Fibroblast of skin of right quadriceps (primary cell): Measurements from ENCODE around the gene PDS5A.
A peak's percentile ranks its signal among the peaks of the same experiment; 100 is the strongest.
"Not testable (repeated sequence)": the region's sequence is repeated elsewhere in the genome, so short reads cannot be mapped to it uniquely, and the experiment has no call there.

ENCODE experiments used
- DNase-seq: peaks from one replicate; pipeline ENCODE4 v3.0.0-alpha.2; 2013

PDS5A gene, protein sequence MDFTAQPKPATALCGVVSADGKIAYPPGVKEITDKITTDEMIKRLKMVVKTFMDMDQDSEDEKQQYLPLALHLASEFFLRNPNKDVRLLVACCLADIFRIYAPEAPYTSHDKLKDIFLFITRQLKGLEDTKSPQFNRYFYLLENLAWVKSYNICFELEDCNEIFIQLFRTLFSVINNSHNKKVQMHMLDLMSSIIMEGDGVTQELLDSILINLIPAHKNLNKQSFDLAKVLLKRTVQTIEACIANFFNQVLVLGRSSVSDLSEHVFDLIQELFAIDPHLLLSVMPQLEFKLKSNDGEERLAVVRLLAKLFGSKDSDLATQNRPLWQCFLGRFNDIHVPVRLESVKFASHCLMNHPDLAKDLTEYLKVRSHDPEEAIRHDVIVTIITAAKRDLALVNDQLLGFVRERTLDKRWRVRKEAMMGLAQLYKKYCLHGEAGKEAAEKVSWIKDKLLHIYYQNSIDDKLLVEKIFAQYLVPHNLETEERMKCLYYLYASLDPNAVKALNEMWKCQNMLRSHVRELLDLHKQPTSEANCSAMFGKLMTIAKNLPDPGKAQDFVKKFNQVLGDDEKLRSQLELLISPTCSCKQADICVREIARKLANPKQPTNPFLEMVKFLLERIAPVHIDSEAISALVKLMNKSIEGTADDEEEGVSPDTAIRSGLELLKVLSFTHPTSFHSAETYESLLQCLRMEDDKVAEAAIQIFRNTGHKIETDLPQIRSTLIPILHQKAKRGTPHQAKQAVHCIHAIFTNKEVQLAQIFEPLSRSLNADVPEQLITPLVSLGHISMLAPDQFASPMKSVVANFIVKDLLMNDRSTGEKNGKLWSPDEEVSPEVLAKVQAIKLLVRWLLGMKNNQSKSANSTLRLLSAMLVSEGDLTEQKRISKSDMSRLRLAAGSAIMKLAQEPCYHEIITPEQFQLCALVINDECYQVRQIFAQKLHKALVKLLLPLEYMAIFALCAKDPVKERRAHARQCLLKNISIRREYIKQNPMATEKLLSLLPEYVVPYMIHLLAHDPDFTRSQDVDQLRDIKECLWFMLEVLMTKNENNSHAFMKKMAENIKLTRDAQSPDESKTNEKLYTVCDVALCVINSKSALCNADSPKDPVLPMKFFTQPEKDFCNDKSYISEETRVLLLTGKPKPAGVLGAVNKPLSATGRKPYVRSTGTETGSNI (N-terminal part only)

DNA sequence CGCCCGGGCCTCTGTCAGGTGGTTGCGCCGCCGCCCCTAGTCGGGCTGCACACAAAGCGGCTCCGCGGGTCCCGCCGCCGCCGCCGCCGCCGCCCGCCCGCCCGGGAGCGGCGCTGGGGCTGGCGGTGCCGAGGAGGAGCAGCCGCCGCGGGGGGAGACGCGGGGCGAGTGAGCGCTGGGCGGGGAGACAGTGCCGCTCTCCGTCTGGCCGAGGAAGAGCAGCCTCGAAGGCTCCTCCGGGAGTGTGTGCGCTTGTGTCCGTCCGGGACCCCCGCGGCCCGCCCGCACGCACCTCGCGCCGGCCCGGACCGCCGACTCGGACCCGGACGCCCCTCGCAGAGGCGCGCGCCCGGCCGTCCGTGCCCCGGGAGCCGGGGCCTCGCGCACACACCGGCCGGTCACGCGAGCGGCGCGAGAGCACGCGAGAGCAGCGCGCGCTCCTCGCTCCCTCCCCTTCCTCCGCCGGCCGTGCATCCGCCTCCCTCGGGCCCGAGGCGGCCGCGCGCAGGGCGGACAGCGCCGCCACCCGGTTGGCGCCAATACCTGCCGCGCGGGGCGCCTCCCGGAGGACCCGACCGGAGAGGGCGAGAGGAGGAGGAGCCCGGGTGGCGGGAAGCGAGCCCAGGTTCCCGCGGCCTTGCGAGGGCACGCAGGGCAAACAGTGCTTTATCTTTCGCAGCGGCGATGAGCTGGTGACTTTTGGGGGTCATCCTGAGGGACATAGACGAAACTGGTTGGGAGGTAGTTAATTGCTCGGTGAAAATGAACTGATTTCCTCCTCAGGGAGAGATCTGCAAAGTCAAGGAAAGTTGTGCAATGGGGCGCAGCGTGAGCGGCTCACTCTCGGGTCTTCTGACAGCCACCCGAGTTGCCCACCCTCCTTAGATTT lies at the start of gene PDS5A:
Gene PDS5A (minus strand): TSS at position 423 of the 889 bp plus-strand sequence. CDS start 1,334 bp downstream, outside the sequence.
- DNase-seq, result peak; percentile 91

DNA sequence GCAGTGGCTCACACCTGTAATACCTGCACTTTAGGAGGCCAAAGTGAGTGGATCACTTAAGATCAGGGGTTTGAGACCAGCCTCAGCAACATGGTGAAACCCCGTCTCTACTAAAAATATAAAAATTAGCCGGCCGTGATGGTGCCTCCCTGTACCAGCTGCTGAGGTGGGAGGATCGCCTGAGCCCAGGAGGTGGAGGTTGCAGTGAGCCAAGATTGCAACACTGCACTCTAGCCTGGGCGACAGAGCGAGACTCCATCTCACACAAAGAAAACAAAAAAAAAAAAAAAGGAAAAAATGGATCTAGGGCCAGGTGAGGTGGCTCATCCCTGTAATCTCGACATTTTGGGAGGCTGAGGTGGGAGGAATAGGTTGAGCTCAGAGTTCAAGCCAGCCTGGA lies 46.3 kb upstream of the PDS5A start:
- not testable (repeated sequence) for DNase-seq

DNA sequence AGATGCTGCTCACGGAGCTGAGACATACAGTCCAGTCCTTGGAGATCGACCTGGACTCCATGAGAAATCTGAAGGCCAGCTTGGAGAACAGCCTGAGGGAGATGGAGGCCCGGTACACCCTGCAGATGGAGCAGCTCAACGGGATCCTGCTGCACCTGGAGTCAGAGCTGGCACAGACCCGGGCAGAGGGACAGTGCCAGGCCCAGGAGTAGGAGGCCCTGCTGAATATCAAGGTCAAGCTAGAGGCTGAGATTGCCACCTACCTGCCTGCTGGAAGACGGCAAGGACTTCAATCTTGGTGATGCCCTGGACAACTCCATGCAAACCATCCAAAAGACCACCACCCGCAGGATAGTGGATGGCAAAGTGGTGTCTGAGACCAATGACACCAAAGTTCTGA lies 43.4 kb upstream of the PDS5A start:
- DNase-seq, result not testable (repeated sequence)

DNA sequence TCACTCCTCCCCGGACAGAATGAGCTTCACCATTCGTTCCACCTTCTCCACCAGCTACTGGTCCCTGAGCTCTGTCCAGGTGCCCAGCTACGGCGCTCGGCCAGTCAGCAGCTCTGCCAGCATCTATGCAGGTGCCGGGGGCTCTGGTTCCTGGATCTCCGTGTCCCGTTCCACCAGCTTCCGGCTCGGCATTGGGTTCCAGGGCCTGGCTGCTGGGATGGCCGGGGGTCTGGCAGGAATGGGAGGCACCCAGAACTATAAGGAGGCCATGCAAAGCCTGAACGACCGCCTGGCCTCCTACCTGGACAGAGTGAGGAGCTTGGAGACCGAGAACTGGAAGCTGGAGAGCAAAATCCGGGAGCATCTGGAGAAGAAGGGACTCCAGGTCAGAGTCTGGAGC lies 42.5 kb upstream of the PDS5A start:
- DNase-seq, result no peak

DNA sequence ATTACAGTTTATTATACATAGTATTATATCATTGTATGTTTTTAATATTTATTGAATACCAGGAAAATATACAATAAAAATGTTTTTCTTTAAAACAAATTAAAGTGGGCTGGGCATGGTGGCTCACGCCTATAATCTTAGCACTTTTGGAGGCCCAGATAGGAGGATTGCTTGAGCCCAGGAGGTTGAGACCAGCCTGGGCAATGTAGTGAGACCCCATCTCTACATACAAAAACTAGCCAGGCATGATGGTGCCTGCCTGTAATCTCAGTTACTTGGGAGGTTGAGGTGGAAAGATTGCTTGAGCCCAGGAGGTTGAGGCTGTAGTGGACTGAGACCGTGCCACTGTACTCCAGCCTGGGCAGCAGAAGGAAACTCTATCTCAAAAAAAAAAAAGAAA lies 38.3 kb upstream of the PDS5A start:
- DNase-seq, result no peak

DNA sequence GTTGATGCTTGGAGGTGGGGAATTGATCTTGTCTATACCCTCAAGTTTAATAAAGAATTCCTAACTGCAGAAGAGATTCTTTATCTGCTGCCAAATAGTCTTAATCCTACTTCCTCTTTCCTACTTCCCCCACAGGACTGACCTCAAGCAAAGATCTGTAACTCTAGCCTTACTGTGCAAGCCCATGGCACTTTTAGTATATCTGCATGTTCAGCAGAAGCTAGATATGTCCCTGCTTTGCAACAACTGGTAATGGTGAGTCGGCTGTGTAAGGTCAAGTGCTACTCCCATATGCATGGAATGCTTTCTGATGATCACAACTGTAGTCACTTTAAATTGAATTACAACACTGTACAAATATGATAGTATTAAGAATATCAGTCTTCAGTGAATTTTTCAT lies 26.3 kb upstream of the PDS5A start:
- peak; percentile 30 for DNase-seq

DNA sequence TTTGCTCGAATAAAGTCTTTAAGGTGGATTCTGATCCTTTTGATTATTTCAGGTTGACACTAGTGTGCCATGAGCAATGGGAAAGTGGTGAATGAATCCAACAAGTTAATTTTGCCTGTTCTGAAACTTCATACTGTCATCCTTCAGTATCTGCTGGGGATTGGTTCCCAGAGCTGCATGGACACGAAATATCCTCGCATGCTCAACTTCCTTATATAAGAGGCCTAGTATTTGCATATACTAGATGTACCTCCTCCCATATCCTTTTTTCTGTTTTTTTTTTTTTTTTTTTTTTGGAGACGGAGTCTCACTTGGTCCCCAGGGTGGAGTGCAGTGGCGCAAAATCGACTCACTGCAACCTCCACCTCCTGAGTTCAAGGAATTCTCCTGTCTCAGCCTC lies 23.0 kb upstream of the PDS5A start:
- DNase-seq, result no peak

DNA sequence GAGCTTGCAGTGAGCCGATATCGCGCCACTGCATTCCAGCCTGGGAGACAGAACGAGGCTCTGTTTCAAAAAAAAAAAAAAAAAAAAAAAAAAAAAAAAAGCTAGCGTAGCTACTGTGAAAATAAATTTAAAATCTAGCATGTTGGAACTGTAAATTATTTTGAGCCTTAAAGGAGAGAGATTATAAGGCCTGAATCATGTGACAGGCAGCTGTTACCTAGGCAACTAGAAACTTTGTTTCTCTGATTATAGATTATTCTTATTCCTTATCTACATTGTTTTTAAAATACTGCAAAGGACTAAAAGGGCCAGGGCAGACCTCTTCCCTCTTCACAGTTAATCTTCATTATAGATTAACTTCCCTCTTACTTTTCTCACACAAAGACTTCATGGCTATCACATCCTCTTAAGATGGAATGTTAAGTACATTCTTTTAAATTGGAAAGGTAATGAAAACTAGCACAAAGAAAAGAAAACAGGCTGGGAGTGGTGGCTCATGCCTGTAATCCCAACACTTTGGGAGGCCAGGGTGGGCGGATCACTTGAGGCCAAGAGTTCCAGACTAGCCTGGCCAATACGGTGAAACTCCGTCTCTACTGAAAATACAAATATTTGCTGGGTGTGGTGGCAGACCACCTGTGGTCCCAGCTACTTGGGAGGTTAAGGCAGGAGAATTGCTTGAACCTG lies 21.1 kb upstream of the PDS5A start:
- DNase-seq, result no peak

DNA sequence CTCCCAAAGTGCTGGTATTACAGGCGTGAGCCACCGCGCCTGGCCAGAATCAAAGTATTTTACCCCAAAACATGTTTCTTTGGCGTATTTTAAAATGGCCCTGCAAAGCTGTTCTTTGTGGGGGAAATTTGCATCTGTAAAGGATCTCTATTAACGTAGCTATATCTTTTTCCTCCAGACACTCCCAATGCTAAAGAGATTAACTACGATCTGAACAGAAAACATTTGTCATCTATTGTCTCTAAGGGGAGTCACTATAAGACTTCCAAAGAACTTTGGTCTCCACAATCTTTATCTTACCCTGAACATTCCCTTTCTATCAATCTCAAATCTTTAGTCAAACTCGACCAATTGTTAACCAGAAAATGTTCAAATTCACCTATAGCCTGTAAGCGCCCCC lies 19.1 kb upstream of the PDS5A start:
- DNase-seq, result no peak

DNA sequence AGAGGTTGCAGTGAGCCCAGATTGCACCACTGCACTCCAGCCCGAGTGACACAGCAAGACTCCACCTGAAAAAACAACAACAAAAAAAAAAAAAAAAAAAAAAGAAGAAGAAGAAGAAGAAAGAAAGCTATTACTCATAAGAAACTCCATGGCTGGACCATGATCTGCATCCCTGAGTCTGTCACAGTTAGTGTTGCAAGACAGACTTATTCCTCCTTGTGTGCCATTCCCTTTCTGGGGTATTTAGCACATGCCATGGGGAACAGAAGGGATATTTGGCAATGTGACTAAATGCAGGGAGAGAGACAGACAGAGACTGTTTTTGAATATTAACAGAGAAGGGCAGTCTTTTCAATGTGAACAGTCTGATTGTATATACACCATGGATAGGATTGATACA lies 16.7 kb upstream of the PDS5A start:
- no peak for DNase-seq

DNA sequence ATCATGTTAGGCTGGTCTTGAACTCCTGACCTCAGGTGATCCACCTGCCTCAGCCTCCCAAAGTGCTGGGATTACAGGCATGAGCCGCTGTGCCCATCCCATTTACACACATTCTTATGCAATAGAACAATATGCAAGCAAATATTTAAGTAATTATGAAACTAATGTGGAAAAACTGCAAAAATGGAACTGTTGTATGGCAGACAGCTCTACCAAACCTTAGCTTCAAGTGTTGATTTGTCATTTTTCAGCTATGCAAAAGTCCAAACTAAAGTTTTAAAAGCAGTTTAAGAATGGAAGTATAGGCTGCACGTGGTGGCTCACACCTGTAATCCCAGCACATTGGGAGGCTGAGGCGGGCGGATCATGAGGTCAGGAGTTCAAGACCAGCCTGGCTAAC lies 11.7 kb upstream of the PDS5A start:
- not testable (repeated sequence) for DNase-seq

DNA sequence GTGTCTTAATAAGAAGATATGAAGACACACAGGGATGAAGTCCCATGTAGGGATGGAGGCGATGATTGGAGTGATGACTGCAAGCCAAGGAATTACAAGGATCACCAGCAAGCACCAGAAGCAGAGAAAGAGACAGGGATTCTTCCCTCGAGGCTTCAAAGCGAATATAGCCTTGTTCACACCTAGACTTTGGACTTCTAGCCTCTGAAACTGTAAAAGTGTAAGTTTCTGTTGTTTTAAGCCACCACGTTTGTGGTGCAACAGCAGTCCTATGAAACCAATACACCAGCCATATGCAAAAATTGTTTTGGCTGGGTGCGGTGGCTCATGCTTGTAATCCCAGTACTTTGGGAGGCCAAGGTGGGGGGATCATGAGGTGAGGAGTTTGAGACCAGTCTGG lies 9.8 kb upstream of the PDS5A start:
- no peak for DNase-seq

DNA sequence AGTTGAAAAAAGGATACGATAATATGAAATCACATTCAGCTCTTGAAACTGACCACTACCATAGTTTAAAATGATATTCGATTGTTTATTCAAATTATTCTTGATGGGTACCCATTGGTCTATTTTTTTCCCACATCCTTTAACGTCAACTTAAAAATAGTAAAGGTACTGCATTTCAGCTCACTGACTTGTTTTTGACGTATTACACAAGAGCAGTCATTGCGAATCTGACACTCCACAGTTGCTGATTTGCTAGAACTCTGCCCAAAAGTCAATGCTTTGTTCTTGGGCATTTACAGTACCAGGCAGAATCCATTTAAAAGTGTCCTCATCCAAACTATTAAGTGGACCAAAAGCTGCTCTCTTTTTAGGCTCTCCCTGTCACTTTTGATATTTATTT lies 1.2 kb upstream of the PDS5A start:
- no peak for DNase-seq

DNA sequence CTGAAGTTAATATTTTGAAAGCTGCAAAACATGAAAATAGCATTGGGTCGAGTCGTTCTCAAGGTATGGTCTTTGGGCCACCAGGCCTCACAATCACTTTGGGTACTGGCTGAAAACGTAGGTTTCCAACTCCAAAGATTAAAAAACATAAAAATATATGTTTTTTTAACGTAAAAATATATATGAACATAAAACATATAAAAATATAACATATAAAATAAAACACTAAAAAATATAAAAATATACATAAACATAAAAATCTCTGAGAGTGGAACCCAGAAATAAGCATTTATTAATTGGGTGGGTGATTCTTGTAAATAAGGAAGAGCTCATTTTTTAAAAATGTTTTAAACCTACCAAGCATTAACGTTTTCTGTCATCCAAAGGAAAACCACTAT lies 666 bp upstream of the PDS5A start:
- no peak for DNase-seq

DNA sequence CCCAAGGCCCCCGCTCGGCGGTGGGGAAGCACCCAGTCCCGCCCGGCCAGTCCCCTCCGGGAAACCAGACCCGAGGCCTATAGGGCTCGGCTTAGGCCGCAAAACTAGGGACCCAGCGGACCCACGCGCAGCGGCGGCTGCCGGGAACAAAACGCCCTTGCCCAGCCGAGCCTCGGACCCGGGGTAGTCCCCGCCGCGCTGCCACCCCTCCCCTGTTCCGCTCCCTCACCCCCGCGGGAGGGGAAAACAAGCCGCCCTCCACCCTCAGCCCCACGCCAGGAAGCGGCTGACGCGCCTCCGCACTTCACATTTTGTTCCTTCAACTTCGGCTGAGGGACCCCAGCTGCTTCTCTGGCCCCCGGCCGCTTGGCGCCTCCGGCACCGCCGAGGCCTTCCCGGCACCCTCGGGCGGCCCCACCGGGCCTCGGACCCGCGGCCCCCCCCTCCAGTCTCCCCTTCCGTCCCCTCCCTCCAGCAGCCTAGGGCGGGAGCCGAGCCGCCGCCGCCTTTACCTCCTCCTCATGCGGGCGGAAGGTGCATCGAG lies 694 bp downstream of the PDS5A start:
- no peak for DNase-seq

DNA sequence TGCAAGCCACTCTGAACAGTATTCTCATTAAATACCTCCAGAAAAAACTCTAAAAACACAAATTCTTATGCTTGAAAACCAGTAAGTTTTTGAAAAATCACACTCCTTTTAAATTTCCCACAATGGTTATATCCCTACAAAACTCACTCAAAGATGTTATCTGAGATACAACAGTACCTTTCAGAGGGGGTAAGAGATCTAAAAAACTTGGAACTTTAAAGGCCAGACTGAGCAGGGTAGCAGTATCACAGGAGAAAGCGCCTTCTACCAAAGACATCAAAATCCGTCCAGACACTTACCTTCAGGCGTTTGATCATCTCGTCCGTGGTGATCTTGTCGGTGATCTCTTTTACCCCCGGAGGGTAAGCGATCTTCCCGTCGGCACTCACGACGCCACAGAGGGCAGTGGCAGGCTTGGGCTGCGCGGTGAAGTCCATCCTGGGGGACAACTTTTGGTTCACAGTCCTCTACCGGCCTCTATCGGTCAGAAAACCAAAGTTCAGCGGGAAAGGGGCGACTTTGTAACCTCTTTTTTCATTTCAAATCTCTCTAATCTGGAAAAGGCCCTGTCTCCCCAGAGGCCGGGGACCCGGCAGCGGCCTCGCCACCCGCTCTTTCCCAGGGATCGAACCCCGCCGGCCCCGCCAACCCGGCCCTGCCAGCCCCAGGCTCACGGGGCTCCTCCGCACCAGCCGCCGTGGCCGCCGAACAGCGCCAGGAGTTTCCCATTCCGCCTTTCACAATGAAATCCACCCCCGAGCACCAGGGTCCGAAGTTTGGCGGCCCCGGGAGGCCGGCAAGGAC lies 1.4 kb downstream of the PDS5A start:
- peak; percentile 78 for DNase-seq

DNA sequence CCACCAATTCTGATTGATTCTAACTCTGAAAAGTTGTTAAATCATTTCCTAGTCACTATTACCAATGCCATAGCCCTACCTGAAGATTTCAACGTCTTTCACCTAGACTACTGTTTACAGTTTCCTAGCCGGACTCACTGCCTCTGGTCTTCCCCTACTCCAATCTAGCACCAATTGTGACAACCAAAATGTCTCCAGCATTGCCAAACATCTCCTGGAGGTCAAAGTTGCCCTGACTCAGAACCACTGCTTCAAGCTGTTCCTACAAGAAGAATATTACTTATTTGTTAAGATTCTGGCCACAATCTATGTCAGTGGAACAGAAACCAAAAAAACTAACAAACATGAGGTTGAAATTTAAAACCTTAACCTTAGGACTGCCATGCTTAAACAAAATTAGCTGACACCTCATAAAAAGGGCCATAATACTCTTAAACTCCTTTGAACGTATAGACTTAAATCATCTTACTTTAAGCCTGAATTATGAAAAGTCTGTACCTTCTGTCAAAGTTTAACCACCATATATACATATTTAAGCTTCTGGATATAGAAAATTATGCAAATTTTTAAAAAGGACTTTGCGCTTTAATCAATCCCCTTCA lies 2.1 kb downstream of the PDS5A start:
- peak; percentile 9 for DNase-seq

DNA sequence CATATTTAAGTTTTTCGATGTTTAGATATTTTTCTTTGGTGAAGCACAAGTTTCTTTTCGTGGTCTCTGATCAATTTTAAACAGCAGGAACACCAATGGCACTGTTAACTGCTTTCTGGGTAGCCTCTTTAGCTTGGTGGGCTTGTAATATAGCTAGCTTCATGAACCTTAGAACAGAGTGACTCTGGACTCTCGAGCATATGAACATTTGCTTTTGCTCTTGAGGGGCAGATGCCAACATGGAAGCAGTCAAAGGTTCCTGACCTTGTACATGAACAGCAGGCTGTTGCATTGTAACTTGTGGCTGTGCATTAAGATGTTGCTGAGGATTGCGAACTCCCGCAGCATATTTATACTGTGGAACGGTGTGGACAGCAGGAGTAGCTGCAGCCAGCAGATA lies 4.7 kb downstream of the PDS5A start:
- DNase-seq, result not testable (repeated sequence)

DNA sequence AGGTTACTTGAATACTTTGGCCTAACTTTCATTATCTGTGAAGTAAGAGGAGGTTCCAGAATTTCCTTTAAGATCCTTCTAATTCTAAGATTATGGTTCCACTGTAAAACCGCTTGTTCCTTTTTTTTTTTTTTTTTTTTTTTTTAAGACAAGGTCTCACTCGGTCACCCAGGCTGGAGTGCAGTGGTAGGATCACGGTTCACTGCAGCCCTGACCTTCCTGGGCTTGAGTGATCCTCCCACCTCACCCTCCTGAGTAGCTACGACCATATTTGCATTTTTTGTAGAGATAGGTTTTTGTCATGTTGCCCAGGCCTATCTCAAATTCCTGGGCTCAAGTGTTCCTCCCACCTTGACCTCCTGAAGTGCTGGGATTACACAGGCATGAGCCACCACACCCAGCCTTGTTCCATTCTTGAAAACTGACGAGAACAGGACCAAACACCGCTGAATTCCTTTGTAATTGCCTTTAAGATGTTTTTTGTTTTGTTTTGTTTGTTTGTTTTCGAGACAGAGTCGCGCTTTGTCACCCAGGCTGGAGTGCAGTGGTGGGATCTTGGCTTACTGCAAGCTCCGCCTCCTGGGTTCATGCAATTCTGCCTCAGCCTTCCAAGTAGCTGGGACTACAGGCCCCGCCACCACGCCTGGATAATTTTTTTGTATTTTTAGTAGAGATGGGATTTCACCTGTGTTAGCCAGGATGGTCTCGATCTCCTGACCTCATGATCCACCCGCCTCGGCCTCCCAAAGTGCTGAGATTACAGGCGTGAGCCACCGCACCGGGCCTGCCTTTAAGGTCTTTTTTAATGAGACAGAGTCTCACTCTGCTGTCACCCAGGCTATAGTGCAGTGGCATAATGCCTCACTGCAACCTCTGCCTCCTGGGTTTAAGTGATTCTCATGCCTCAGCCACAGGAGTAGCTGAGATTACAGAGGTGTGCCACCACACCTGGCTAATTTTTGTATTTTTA lies 6.8 kb downstream of the PDS5A start:
- DNase-seq, result no peak
